HepG2 (cell line): Measurements from ENCODE around the gene COX7B. TPM values are rescaled to one million over a fixed set of nuclear protein-coding genes. Genes with fewer than 3 reads are reported as not detected.

Source experiments
- polyA plus RNA-seq, 8 experiments: library from polyadenylated mRNA; depleted of rRNA in 3 of 8; stranded (reverse) in 7 of 8; unstranded in 1 of 8; fragments of >200 nt; fragmentation: Illumina TruSeq in 4 of 8; extraction: Trizol in 4 of 8; gene quantifications; 2 replicates each; pipeline versions ENCODE4 v1.2.1 to v1.2.3, GENCODE V29; 2011 to 2016; ENCODE audit warnings: low read depth in 4 of 8, missing spikeins in 1 of 8, mixed read lengths in 1 of 8; ENCODE audit not compliant: insufficient read depth in 1 of 8
- small RNA-seq, 3 experiments: library from RNA; depleted of rRNA; stranded (forward); fragments of <200 nt; gene quantifications; one replicate each; pipeline ENCODE3, GENCODE V24; 2012; ENCODE audit warnings: low read depth in 2 of 3, low replicate concordance in 1 of 3; ENCODE audit not compliant: insufficient read length in 3 of 3, insufficient read depth in 2 of 3
- total RNA-seq, 5 experiments: library from RNA; depleted of rRNA; stranded (reverse); fragments of >200 nt; fragmentation: Illumina TruSeq; extraction: Trizol; gene quantifications; 2 replicates each; pipeline ENCODE4 v1.2.3, GENCODE V29; 2016; ENCODE audit warnings: low read depth in 1 of 5

The COX7B gene
- total and polyA plus RNA-seq, 2 of the 13 experiments (the other 11 are each of a cell fraction or from before 2014, with no cell fraction given), result 375 to 635 TPM

Small RNA genes lying within 50 kb of the gene (small RNA-seq; reads per million reads assigned to genes)
- gene RN7SL460P, result 0 reads per million in 3 experiments

Other genes starting within 250 kb of the COX7B start
- gene ATRX, start 113.3 kb upstream of the COX7B start, total RNA-seq (2016; rRNA removed; fragmentation: Illumina TruSeq; extraction: Trizol), result 44.5 and 55.4 TPM in 2 replicates
- gene ATRX, start 113.3 kb upstream of the COX7B start, polyA plus RNA-seq (2011; rRNA removed), result 24.6 and 26.1 TPM in 2 replicates
- 45.8 and 75.0 TPM in 2 replicates for gene MAGT1, start 4.0 kb upstream of the COX7B start, total RNA-seq (2016; rRNA removed; fragmentation: Illumina TruSeq; extraction: Trizol)
- gene MAGT1, start 4.0 kb upstream of the COX7B start, polyA plus RNA-seq (2011; rRNA removed), result 31.4 and 38.0 TPM in 2 replicates
- 3.9 and 4.7 TPM in 2 replicates for gene ATP7A, start 11.2 kb downstream of the COX7B start, total RNA-seq (2016; rRNA removed; fragmentation: Illumina TruSeq; extraction: Trizol)
- gene ATP7A, start 11.2 kb downstream of the COX7B start, polyA plus RNA-seq (2011; rRNA removed), result 1.7 and 1.9 TPM in 2 replicates
- gene PGAM4, start 70.2 kb downstream of the COX7B start, total RNA-seq (2016; rRNA removed; fragmentation: Illumina TruSeq; extraction: Trizol), result 0.33 TPM in 1 of 2 replicates, not detected in the other
- gene PGAM4, start 70.2 kb downstream of the COX7B start, polyA plus RNA-seq (2011; rRNA removed), result 0.10 and 0.24 TPM in 2 replicates
- 325 and 530 TPM in 2 replicates for gene PGK1, start 204.8 kb downstream of the COX7B start, total RNA-seq (2016; rRNA removed; fragmentation: Illumina TruSeq; extraction: Trizol)
- 902 and 1,274 TPM in 2 replicates for gene PGK1, start 204.8 kb downstream of the COX7B start, polyA plus RNA-seq (2011; rRNA removed)
- 15.2 and 25.1 TPM in 2 replicates for gene TAF9B, start 240.2 kb downstream of the COX7B start, total RNA-seq (2016; rRNA removed; fragmentation: Illumina TruSeq; extraction: Trizol)
- gene TAF9B, start 240.2 kb downstream of the COX7B start, polyA plus RNA-seq (2011; rRNA removed), result 5.3 and 10.8 TPM in 2 replicates